ENCODE measurements around the gene PERM1. TPM values are rescaled to one million over a fixed set of nuclear protein-coding genes. Genes with fewer than 3 reads are reported as not detected.

Gene PERM1
- total and polyA plus RNA-seq, 2 of the 8 experiments (the other 6 are each of a cell fraction or from before 2014, with no cell fraction given) = not detected

DNA sequence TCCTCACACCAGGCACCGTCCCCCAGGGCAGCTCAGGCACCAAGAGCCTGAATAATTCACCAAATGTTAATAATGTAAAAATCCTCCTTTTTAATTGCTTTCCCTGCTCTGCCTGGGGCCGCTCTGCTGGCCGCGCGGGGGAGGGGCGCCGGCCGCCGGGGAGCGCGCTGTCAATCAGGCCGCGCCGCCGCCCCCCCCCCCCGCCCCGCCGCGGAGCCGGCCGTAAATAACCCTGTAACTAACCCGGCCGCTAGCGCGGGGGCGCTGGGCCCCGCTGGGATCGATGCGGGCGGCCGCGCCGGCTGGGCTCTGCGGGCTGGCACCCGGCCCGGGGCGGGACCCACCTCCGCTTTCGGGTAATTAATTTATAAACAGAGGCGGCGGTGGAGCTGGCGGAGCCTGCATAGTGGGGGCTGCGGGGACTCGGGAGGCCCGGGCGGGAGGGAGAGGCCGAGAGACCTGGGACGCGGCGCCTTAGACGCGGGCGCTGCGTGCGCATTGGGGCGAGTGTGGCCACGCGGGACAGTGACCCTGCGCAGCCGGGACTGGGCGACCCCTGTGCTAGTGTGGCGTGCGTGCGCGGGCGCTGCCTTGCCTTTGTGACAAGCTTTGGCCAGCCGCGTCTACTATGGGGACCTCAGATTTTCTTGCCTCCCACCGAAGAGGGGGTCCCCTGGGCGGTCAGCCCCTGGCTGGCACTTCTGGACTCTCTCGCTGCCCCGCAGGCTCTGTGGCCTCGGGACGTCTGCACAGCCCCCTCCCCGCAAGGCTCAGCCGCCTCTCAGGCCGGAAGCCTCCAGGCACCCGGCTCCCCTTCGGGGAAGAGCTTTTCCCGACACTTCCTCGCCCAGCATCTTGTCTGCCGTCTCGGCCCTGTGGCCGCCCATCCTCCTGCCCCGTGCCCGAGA, 41.5 kb downstream of the PERM1 start:
- Histone ChIP-seq H2AFZ (ENCODE audit: low read length) (no peak overlapping the region), H3K18ac (ENCODE audit: extremely low read depth, low read length) (no peak overlapping the region; the same call in 1 of the 2 replicates), H3K27me3 (replicated peaks in 1 of 4; ENCODE audit: control insufficient read depth in 3 of 4, extremely low read depth in 1 of 4, insufficient read depth in 3 of 4, low read length in 3 of 4) (peaks cover 70 to 80% (median 78%) of the 10 kb centered on the region in 4 experiments), H3K14ac (ENCODE audit: insufficient read length) (no peak overlapping the region), H3K4me2 (ENCODE audit: insufficient read depth in 1 of 2, low read depth in 2 of 2, low read length in 2 of 2) (peak overlapping the region; percentile 71 to 83), H2BK5ac (ENCODE audit: low read depth, low read length) (no peak overlapping the region; the same call in 1 of the 2 replicates), H4K8ac (ENCODE audit: extremely low read depth, insufficient read depth, low read length) (no peak overlapping the region), H3K79me1 (ENCODE audit: low read depth, low read length) (no peaks in the 10 kb centered on the region), H4K5ac (ENCODE audit: insufficient read length, low read depth, low read length) (no peak overlapping the region), H3K56ac (replicated peaks; ENCODE audit: insufficient read length, low read depth, low read length) (no peak overlapping the region), H3K4me1 (replicated peaks in 1 of 4; ENCODE audit: control insufficient read depth in 3 of 4, insufficient read depth in 4 of 4, low read length in 3 of 4) (peaks cover 3 to 42% (median 26%) of the 10 kb centered on the region in 4 experiments), H2BK20ac (ENCODE audit: low read length) (no peak overlapping the region), H2BK120ac (replicated peaks; ENCODE audit: low read depth, low read length) (no peak overlapping the region), H4K20me1 (replicated peaks in 1 of 2; ENCODE audit: control insufficient read depth in 1 of 2, insufficient read depth in 2 of 2, low read length in 2 of 2) (peaks cover 13 to 35% of the 10 kb centered on the region in 2 experiments), H3K9ac (replicated peaks in 1 of 4; ENCODE audit: extremely low read depth in 1 of 4, low read depth in 3 of 4, low read length in 3 of 4) (no peak overlapping the region), H3K36me3 (ENCODE audit: control insufficient read depth in 2 of 4, insufficient read depth in 4 of 4, low read length in 3 of 4) (peaks cover 0 to 6% (median 3%) of the 10 kb centered on the region in 4 experiments; a peak in 2 of 8 replicates), H3K9me3 (ENCODE audit: insufficient read depth in 2 of 2, low read depth in 1 of 2, low read length in 1 of 2) (no peaks in the 10 kb centered on the region), H3K23me2 (ENCODE audit: low read depth, low read length) (peaks cover 7% of the 10 kb centered on the region; the same call in 1 of the 2 replicates), H3K4me3 (ENCODE audit: extremely low read depth in 1 of 4, insufficient read depth in 2 of 4, low read depth in 3 of 4, low read length in 4 of 4) (peak overlapping the region; percentile 9 to 59 (median 16); a peak in 6 of 8 replicates), H3K23ac (ENCODE audit: insufficient read length) (no peak overlapping the region), H4K91ac (replicated peaks; ENCODE audit: insufficient read length, low read length) (no peak overlapping the region), H3K4ac (replicated peaks; ENCODE audit: insufficient read length, low read depth, low read length) (no peak overlapping the region), H2BK12ac (ENCODE audit: low read depth, low read length) (peak overlapping the region; percentile 39; the same call in 1 of the 2 replicates), H3K27ac (ENCODE audit: low read depth, low read length) (no peak overlapping the region), H2BK15ac (ENCODE audit: low read length) (no peak overlapping the region), H2AK5ac (ENCODE audit: low read depth, low read length) (no peak overlapping the region), H3K79me2 (ENCODE audit: control insufficient read depth in 1 of 2, insufficient read depth in 2 of 2, low read length in 2 of 2) (no peaks in the 10 kb centered on the region)
- 4% methylated on average over 45 of the region's 86 CpGs; no CpG with 5 or more reads in 1 of the 2 experiments for WGBS, 2 experiments (ENCODE audit: extremely low coverage in 1 of 2, insufficient coverage in 1 of 2, insufficient read length in 1 of 2, insufficient replicate concordance in 2 of 2, low coverage in 1 of 2, low lambda C conversion rate in 2 of 2, missing lambda C conversion rate in 1 of 2)
- TF ChIP-seq SUZ12 (IDR thresholded peaks at IDR 0.05; ENCODE audit: low read length) (peak; percentile 85; the same call in 1 of the 2 replicates), KDM4A (IDR thresholded peaks at IDR 0.05; ENCODE audit: low read depth, low read length, severe bottlenecking) (no peak), TBP (IDR thresholded peaks at IDR 0.05; ENCODE audit: low read depth, low read length) (no peak), EGR1 (IDR thresholded peaks at IDR 0.05; ENCODE audit: borderline replicate concordance, low read depth, low read length) (0 out of 2 replicates have a peak, but pooled peaks have one; percentile 7), EZH2 (IDR thresholded peaks at IDR 0.05; ENCODE audit: low read depth, low read length, severe bottlenecking) (peak; percentile 95), NRF1 (IDR thresholded peaks at IDR 0.05; ENCODE audit: low read depth, low read length) (no peak), RBBP5 (IDR thresholded peaks at IDR 0.05; ENCODE audit: borderline replicate concordance, low read depth, low read length) (0 out of 2 replicates have a peak, but pooled peaks have one; percentile 32), TCF12 (IDR thresholded peaks at IDR 0.05; ENCODE audit: low read depth, low read length) (no peak), CHD1 (IDR thresholded peaks at IDR 0.05; ENCODE audit: low read depth, low read length) (no peak)
- ChIA-PET CTCF (ENCODE audit: partially characterized antibody) (interaction anchor here (1.1 to 5.3 kb wide), 10 partner anchors 10 to 219 kb away, joined by 3 to 45 read pairs (median 9); partner anchors contain the start of gene NOC2L), POLR2A (ENCODE audit: partially characterized antibody) (interaction anchor here (0.6 to 9.5 kb wide), 14 partner anchors 8 to 119 kb away, joined by 3 to 65 read pairs (median 4); partner anchors contain the start of genes NOC2L and SAMD11)
- FAIRE-seq (no peak), DNase-seq (ENCODE audit: low read depth in 1 of 2, low spot score in 2 of 2) (no peak)
